ENCODE results near the gene LGALS9B.
"Not testable (repeated sequence)": the region's sequence is repeated elsewhere in the genome, so short reads cannot be mapped to it uniquely, and the experiment has no call there.

The LGALS9B gene

DNA sequence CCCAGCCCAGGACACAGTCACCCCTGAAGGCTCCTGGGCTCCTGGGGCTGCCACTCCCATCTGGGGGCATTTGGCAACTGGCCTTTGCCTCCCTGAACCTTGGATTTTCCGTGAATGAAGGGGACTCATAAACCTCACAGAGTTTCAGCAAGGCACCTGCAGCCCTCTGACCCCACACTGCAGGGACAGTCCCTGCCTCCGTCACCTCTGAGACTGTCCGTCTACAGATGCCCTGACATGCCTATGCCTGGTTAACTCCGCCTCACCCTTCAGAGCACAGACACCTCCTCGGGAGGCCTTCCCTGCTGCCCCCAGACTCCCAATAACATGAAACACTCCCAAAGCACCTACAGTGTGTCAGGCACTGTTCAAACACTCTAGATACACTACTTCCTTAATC, 786 bp downstream of the LGALS9B start:
- not testable (repeated sequence) for DNase-seq

DNA sequence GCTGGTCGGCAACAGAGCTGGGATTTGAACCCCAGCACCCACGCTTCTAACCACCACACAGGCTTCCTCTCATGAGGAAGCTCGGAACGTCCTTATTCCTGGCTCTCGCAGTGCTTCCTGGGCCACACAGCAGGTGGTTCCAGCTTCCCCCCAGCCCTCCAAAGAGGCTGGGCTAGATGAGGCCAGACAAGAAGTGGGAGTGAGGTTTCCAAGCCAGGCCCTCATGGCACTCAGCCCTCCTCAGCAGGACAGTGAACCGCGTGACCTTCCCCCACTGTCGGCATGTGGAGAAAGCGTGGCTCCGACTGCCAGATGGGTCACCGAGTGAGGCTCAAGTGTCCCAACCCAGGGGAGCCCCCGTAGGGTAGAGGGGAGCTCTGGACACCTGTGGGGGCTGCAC, 1.8 kb downstream of the LGALS9B start:
- DNase-seq, result not testable (repeated sequence)

DNA sequence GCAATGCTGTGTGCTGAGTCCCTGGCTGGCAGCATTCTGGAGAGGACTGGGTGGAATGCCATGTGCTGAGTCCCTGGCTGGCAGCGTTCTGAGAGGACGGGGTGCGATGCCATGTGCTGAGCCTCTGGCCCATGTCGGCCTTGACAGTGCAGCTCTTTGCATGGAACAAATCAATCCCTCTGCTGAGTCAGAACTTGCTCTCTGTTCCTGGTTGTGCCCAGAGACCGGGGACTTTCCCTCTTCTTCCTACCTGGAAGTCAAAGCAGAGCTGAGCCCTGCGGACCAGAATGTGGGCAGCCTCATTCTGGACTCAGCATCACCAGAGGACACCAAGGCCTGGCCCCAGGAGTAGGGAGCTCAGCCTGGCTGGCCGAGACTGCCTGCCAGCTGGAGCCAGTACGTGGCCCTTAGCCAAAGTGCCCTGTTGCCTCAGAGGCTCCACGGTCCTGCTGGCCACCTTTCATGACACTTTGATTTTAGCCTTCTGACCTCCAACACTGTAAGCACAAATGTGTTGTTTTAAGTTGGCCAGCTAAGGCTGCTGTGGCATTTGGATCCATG, 2.4 kb downstream of the LGALS9B start:
- not testable (repeated sequence) for DNase-seq

DNA sequence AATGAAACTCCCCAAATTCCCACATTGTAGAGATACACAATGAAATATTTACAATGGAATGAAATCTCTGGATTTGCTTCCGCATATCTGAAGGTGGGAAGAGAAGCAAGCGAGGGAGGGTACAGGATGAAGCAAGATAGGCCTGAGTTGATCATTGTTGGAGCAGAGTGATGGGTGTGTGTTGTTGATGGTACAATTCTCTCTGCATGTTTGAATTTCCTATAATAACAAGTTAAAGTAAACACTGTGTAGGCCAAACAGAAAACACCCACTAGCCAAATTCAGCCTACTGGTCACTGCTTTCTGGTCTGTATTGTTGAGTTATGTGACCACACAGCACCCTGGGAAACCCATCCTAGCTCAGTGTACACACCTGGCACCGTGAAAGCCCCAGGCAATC, 5.2 kb downstream of the LGALS9B start:
- DNase-seq, result not testable (repeated sequence)

DNA sequence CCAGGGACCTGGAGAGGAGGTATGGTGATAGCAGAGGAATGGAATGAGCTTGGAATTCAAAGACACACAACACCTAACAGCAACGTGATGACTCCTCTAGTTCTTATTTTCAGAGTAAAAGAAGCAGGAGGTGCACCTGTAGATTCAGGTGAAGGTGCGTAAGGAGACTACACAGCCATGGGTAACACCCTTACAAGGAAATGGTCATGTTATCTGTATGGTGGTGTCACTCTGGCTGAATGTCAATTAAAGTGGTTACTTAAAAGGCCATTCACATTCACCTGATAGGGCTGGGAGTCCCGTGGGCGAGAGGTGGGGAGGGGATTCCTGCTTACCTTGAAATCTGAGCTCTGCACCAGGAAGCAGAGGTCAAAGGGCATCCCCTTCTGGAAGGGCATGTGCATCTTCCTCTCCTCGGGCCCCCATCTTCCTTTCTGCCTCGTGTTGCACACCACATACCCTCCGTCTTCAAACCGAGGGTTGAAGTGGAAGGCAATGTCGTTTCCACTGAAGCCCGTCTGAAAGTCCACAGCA, 9.4 kb downstream of the LGALS9B start:
- not testable (repeated sequence) for DNase-seq

DNA sequence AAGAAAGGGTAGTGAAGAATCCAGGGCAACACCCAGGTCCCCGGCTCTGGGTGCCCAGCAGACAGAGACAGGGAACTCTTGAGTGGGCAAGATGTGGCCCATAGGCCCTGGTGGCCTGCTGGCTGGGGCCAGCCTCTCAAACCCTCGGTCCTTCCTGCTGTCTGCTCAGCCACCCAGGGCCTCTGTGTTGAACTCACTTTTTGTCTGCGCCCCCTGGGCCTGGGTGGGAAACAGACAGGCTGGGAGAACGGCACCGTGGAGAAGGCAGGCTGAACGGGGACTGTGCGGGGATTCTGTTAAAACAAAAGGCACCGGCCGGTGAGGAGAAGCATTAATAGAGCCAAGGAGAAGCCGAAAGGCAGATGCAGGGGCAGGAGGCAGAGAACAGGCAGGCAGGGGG, 12.2 kb downstream of the LGALS9B start:
- DNase-seq, result not testable (repeated sequence)

DNA sequence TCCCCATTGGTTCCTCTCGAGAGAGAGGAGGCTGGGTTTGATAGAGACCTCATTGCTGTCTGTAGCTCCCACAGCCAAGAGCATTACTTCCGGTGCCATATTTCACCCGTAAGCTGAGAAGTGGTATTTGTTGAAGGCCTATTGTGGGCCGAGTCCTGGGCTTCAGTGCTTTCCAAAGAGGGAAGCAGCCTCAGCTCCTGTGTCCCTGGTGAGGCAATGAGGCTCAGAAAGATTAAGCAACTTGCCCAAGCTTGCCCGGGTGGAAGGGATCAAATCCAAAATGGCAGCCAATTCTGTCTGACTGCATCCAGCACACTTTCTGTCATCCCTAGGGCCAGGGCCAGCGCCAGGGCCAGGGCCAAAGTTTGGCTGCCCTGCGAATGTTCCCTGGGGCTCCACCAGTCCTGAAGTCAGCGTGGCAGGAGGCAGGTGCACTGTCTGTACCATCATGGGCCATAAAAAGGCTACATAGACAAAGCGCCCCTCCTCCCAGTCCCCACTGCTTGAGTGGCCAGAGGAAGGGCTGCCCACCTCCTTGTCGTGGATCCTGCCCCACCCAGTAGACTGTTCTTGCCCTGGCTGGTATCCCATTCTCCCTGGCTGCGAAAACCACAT, 13.4 kb downstream of the LGALS9B start:
- DNase-seq, result not testable (repeated sequence)

DNA sequence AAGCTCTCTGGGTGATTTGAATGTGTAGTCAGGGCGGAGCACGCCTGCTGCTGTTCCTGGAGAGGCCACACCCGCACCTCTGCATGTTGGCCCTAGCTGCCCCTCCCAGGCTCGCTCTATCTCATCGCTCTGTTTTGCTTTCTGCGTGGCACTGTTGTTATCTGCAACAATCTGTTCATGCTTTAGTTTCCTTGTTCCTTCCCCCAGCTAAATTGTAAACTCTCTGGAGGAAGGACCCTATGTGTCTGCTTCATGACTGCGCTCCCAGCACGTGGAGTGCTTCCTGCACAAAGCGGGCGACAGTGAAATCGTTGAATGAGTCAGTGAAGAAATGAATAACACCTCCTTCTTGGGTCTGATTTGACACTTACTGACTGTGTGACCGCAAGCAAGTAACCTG, 16.5 kb downstream of the LGALS9B start:
- not testable (repeated sequence) for DNase-seq

DNA sequence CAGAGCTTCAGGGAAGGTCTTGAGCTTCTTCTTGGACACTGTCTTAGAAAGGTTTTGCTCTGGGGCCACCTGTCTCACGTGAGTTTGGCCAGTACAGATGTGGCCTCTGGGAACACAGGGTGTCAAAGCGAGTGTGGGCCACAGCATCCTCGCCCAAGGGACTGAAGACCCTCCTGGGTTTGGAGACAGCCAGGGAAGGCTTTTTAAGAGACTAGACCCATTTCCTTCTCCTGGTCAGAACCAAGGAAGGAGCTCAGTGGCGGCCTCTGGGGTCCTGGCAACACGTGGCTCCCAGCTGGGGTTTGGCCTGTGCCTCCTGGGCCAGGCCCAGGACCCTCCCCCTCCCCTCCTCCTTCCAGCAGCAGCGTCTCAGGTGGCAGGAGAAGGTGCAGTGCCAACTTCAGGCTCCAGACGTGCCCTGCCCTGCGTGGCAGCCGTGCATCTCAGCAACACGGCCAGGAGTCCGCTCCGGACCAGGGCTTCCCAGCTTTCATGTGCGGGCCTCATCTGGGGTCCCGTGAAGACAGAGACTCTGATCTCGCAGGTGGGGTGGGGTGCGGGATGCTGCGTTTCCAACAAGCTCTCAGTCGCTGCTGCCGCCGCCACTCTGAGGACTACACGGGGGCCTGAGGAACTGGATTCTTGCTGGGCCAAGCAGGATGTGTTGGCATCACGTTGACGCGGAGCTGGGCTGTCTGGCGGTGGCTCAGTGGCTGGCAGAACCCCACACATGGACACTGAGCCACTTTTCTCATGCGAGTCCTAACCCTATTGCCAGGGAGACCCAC, 19.6 kb downstream of the LGALS9B start:
- not testable (repeated sequence) for DNase-seq

DNA sequence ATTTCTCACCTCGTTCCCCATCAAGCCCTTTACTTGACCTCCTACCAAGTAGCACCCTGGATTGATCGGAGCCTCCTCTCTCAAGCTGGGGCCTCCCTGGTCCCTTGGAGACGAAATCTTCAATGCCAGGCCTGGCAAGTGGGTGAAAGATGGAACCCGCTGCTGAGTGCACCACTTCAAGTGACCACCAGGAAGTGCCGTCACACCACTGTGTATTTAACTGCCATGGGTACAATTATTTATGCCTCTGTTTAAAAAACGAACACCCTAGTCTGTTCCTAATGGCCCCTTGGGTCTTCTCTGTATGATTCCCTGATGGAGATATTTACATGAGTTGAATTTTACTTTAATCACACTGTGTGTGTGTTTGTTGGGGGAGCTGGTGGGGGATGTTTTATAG, 20.4 kb downstream of the LGALS9B start:
- DNase-seq, result not testable (repeated sequence)

DNA sequence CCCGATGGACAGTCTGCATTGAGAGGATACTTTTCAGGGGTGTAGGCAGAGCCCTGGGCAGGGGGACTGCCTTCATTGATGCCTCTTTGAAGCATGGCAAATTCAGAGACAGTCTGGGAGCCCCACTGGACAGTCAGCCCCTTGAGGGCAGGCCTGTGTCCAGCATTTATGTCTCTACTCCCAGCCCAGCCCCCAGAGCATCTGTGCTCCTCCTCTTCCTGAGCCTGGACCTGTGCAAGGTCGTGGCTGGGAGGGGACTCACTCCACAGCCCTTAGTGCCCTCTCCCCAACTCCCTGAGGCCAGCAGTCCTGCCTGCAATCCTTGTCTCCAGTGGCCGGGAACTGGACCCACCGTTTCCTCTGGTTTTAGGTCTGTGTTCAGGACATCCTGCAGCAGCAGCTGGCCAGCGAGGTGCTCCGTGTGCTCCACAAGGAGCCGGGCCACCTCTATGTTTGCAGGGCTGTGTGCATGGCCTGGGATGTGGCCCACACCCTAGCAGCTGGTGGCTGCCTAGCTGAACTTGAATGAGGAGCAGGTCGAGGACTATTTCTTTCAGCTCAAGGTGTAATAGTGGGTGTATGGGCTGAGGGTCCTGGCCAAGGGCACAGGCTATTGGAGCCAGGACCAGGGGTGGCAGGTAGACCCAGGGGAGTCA, 22.6 kb downstream of the LGALS9B start:
- DNase-seq, result not testable (repeated sequence)

DNA sequence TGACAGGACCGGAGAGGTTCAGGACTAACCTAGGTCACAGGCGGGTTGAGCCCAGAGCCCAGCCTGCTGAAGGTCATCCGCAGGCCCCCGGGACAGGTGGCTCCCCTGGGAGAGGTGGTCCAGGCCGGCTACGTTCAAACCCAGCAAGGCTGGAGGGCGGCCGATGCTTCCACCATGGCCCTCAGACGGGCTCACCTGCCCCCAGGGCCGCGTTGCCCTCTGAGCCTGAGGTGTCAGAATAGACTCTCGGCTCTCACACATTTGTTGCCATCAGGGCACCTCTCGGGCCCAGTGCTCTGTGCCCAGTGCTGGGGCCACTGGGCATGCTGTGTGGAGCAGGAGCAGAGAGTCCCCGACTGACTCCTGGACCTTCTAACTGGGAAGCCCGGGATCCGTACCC, 23.2 kb downstream of the LGALS9B start:
- not testable (repeated sequence) for DNase-seq

DNA sequence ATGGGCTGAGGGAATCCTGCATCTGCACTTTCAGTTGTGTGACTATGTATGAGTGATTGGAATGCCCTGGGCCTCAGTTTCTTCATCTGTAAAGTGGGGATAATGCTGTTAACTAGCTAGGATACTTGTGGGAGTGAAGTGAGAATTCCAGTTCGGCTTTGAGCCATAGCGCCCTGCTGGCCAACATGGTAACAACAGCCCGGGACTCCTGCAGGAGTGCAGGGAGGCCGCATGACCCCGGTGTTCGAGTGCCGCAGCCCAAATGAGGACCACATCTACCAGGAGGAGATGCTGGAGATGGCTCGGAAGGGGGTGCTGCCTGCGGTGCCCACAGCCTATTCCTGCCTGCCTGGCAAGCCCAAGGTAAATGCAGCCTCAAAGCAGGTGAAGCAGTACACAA, 23.7 kb downstream of the LGALS9B start:
- DNase-seq, result not testable (repeated sequence)

DNA sequence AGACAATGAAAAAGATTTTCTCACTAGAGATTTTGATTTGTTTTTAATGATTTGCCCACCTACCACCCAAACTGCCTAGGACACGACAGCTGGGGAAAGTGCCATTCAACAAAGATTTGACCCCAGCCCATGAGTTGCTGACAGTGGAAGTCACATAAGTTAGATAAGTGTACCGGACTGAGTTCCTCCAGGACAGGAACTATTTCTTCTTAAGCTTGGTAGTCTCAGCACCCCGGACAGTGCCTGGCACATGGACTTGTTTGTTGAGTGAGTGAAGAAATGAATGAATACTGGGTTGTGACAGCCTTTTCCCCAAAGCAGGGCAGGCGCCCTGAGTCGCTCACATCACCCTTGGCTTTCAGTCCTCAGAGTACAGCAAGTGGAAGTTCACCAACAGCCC, 26.7 kb downstream of the LGALS9B start:
- not testable (repeated sequence) for DNase-seq

DNA sequence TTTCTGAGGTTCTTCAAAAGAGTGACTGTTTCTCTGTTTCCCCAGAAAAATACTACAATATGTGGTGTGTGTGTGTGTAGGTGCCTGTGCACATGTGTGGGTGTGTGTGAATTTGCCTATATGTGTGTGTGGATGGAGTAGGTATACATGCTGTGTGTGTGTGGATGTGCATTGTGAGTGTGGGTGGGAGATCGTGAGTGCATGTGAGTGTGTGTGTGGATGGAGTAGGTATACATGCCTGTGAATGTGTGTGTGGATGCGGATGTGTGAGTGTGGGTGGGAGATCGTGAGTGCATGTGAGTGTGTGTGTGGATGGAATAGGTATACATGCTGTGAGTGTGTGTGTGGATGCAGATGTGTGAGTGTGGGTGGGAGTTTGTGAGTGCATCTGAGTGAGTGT, 32.2 kb downstream of the LGALS9B start:
- not testable (repeated sequence) for DNase-seq

DNA sequence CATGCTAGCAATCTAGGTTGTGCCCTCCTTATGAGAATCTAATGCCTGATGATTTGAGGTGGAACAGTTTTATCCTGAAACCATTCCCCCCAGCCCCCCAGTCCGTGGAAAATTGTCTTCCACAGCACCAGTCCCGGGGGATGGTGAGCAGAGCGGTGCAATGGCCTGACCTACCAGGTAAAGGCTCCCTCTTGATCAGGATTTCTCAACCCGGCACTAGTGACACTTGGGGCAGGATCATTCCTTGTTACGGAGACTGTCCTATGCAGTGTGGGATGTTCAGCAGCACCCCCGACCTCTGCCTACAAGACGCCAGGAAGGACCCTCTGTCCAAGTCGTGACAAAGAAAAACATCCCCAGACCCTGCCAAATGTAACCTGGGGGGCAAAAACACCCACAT, 34.0 kb downstream of the LGALS9B start:
- DNase-seq, result not testable (repeated sequence)

DNA sequence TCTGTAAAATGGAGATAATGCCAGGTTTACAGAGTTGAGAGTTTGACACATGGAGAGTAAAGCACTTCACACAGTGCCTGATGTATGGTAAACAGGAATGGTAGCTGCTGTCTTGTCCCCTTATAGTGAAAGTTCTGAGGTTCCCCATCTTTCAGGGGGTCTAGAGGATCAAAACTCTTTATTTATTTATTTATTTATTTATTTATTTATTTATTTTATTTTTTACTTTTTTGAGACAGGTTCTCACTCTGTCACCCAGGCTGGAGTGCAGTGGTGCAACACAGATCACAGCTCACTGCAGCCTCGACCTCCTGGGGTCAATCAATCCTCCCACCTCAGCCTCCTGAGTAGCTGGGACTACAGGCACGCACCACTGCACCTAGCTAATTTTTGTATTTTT, 40.1 kb downstream of the LGALS9B start:
- not testable (repeated sequence) for DNase-seq

DNA sequence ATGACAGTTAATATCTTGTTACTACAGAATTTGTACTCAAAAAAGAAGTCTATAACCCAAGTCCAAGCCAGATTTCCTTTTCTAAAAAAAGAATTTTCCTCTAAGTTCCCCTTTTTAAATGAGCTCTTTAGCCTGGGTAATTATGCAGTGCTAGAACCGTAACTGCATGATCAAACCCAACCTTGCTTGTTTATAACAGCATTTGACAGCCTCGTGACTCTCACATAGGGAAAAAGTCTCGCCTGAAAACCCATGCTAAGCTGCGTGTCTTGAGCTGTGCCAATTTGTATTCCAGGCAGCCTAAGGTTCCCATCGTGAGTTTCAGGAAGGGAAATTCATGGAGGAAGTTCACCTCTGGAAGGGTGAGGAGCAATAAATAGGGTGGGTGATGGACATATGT, 44.5 kb downstream of the LGALS9B start:
- not testable (repeated sequence) for DNase-seq

DNA sequence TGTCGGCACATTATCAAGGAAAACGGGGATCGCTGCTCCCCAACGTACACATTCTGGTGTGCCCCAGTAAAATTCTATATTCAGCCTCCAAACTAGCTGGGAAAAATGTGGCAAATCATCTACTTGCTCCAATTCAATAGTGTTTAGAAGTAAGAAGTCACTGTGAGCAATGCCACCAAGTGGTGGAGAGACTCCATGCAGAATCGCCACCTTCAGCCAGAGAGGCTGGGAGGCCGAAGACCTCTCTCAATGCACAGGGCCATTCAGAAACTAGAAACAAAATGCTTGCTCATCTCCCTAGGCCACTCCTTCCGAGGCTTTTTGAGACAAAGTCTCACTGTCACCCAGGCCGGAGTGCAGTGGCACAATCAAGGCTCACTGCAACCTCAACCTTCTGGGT, 48.5 kb downstream of the LGALS9B start:
- DNase-seq, result not testable (repeated sequence)

DNA sequence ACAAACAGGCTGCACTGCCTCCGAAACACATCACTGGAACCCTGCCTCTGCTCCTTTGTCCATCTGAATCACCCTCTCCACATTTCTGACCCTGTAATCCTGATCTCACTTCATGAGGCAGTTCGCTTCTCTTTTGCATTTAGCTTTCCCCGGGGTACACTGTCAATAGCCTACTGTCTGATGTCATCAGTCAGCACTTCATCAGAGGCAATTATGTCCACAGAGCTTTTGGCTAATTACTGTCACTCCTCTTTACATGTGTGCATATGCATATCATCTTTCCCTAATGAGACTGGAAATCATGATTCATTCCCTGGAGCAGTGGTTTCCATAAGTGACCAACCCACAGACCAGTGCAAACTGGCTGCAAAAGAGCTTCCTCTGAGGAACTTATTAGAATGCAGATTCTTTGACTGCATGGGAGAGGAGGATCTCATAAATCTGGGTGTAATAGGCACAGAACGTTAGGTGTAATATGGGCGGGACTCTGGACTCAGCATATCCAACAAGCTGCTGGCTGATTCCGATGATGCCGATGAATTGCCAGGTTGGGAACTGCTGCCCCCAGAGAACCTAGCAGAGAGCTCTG, 49.8 kb downstream of the LGALS9B start:
- not testable (repeated sequence) for DNase-seq

DNA sequence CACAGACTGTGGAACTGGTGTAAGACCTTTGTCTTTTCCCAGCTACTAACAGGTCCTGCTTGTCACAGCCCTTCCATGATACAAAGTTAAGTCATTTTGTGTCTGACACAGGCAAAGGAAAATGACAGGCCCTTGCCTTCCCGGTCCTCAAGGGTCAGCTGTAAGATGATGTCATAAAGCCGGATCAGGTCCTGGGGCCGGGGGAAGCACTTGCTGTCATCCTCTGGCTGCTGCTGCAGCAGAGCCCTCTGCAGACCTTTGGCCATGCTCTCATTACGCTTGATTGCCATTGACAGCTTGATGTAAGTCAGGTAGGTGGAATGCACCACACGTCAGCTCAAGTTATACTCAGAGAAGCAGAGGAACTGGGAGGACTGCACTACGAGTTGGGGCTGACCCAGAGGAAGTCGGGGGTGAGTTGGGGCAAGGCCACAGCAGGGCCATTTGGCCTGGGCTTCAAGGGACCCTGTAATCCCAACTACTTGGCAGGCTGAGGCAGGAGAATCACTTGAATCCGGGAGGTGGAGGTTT, 50.9 kb downstream of the LGALS9B start:
- not testable (repeated sequence) for DNase-seq

DNA sequence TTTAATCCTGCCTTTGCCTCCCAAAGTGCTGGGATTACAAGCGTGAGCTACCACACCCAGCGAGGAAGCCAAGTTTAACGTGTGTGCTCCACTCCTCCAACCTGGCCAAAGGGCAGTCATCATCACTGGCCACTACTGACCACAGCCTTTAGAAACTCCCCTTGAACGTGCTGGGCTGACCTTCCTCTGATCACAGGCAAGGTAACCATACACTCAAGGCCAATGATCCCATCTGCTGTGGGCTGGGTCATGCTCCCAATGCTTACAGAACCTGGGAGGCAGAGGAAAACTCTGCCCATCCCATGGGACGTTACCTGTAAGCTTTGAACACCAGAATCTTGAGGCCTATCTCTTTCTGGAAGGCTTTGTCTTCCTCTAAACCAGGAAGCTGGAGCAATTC, 51.9 kb downstream of the LGALS9B start:
- not testable (repeated sequence) for DNase-seq
